Caco-2 (cell line): ENCODE results near the gene FAM3C. TPM values are rescaled to one million over a fixed set of nuclear protein-coding genes. Genes with fewer than 3 reads are reported as not detected.

Experiments used
- BruUV-seq: library from RNA; stranded (reverse); fragments of 400-500 nt; replicated peaks from 2 replicates; lab custom pipeline; 2021; lab: Mats Ljungman, UMichigan
- CTCF ChIA-PET: fragments of 300-600 bp; sonication (Branson Sonifier 250); formaldehyde crosslinking; loops from one replicate; lab custom pipeline; 2022; ENCODE audit warnings: antibody characterized with exemption; lab: Charles Lee
- POLR2A ChIA-PET: fragments of 300-600 bp; sonication (Branson Sonifier 250); formaldehyde crosslinking; loops from one replicate; lab custom pipeline; 2022; ENCODE audit warnings: antibody characterized with exemption; lab: Charles Lee
- DNase-seq, 2 experiments: peaks; one replicate each; pipeline versions ENCODE4 v3.0.0 to v3.0.0-alpha.2; 2020 to 2022
- H3K27me3 ChIP-seq: replicated peaks from 2 replicates; pipeline ENCODE4 v1.6.0; 2011; ENCODE audit warnings: low read length; ENCODE audit not compliant: control insufficient read depth, insufficient read depth
- H3K36me3 ChIP-seq: 2 replicates; pipeline ENCODE4 v1.5.1; 2011; ENCODE audit warnings: low read length; ENCODE audit not compliant: control insufficient read depth, insufficient read depth
- H3K4me1 ChIP-seq: fragments of 250-450 bp; sonication (Bioruptor Pico); 2 replicates; pipeline ENCODE4 v1.5.1; 2020; ENCODE audit warnings: mild to moderate bottlenecking
- H3K4me3 ChIP-seq: 2 replicates; pipeline ENCODE4 v1.5.1; 2011; ENCODE audit warnings: low read depth, mild to moderate bottlenecking, control low read depth, low read length
- H3K9me3 ChIP-seq: fragments of 250-450 bp; sonication (Bioruptor Pico); 2 replicates; pipeline ENCODE4 v1.5.1; 2020; ENCODE audit warnings: mild to moderate bottlenecking, moderate library complexity
- H3K27ac Mint-ChIP-seq: one replicate; pipeline ENCODE4 v1.8.0; 2022; ENCODE audit warnings: mixed read lengths; ENCODE audit not compliant: unreplicated experiment
- H3K27me3 Mint-ChIP-seq: one replicate; pipeline ENCODE4 v1.8.0; 2022; ENCODE audit warnings: mixed read lengths; ENCODE audit not compliant: insufficient read depth, unreplicated experiment
- H3K36me3 Mint-ChIP-seq: one replicate; pipeline ENCODE4 v1.8.0; 2022; ENCODE audit warnings: mild to moderate bottlenecking, mixed read lengths; ENCODE audit not compliant: insufficient read depth, unreplicated experiment
- H3K4me1 Mint-ChIP-seq: one replicate; pipeline ENCODE4 v1.8.0; 2022; ENCODE audit warnings: low read depth, mixed read lengths; ENCODE audit not compliant: unreplicated experiment
- H3K4me3 Mint-ChIP-seq: one replicate; pipeline ENCODE4 v1.8.0; 2022; ENCODE audit warnings: mild to moderate bottlenecking, moderate library complexity, mixed read lengths; ENCODE audit not compliant: unreplicated experiment
- H3K9me3 Mint-ChIP-seq: one replicate; pipeline ENCODE4 v1.8.0; 2022; ENCODE audit warnings: mixed read lengths; ENCODE audit not compliant: unreplicated experiment
- intact Hi-C: fragments of 100-400 bp; cut with micrococcal nuclease; formaldehyde crosslinking; loops from one replicate; pipeline ENCODE4 v1.10.0; 2022; ENCODE audit not compliant: unreplicated experiment
- total RNA-seq: library from RNA; stranded (reverse); gene quantifications from 2 replicates; pipeline ENCODE4 v1.2.3, GENCODE V29; 2022
- TF ChIP-seq, protein P1 (sequence below), 2 experiments: fragments of 200-600 bp in 1 of 2; IDR thresholded peaks; 1 replicate in 1 of 2; 2 replicates in 1 of 2; pipeline versions ENCODE4 v1.5.1 to v1.8.0; 2011 to 2022; ENCODE audit warnings: antibody characterized with exemption in 1 of 2, control low read depth in 1 of 2, inconsistent platforms in 1 of 2, low read depth in 1 of 2, low read length in 1 of 2, mild to moderate bottlenecking in 1 of 2, moderate library complexity in 1 of 2; ENCODE audit not compliant: insufficient read depth in 1 of 2, severe bottlenecking in 1 of 2, unreplicated experiment in 1 of 2

Gene FAM3C
- total RNA-seq, 1 experiment from 2014 or later = 40.5 TPM

DNA sequence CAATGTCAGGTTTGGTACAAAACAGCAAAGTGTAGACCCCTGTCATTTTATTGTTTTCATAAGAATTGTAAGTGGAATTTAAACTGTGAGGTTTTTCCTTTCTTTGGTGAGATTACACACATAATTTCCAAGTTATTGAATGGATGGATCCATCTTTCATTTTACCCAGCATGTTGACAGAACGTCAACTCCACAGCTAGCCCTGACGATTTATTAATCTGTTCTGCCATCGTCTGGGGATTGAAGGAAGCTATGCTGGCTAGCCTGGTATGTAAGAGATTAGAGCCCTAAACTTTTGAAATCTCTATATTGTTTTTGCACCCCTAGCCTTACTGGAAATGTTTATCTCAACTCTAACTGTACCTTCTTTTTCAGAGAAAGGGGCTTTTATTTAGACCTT is 58.7 kb downstream of the FAM3C start:
- Mint-ChIP-seq H3K36me3 (no peaks in the 10 kb centered on the region), H3K4me1 (no peaks in the 10 kb centered on the region), H3K9me3 (no peaks in the 10 kb centered on the region), H3K27me3 (peaks cover 3% of the 10 kb centered on the region), H3K27ac (no peak overlapping the region), H3K4me3 (no peak overlapping the region)
- CTCF ChIA-PET = interaction anchor here (1.5 kb wide), 1 partner anchor 657 kb away, joined by 3 read pairs; no protein-coding TSS in a partner anchor
- TF ChIP-seq, protein P1, sequence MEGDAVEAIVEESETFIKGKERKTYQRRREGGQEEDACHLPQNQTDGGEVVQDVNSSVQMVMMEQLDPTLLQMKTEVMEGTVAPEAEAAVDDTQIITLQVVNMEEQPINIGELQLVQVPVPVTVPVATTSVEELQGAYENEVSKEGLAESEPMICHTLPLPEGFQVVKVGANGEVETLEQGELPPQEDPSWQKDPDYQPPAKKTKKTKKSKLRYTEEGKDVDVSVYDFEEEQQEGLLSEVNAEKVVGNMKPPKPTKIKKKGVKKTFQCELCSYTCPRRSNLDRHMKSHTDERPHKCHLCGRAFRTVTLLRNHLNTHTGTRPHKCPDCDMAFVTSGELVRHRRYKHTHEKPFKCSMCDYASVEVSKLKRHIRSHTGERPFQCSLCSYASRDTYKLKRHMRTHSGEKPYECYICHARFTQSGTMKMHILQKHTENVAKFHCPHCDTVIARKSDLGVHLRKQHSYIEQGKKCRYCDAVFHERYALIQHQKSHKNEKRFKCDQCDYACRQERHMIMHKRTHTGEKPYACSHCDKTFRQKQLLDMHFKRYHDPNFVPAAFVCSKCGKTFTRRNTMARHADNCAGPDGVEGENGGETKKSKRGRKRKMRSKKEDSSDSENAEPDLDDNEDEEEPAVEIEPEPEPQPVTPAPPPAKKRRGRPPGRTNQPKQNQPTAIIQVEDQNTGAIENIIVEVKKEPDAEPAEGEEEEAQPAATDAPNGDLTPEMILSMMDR (IDR thresholded peaks at IDR 0.05; ENCODE audit: insufficient read depth in 1 of 2, low read depth in 1 of 2, low read length in 1 of 2, severe bottlenecking in 1 of 2, unreplicated experiment in 1 of 2) = peak in 1 of 2 experiments; percentile 2
- intact Hi-C loops = no loop called here
- Histone ChIP-seq H3K36me3 (no peaks in the 10 kb centered on the region), H3K27me3 (no peaks in the 10 kb centered on the region; the same call in 1 of the 2 replicates), H3K9me3 (no peaks in the 10 kb centered on the region), H3K4me3 (no peak overlapping the region), H3K4me1 (no peaks in the 10 kb centered on the region)
- DNase-seq = no peak
- BruUV-seq = no TSS peak
- POLR2A ChIA-PET = no interaction called here

DNA sequence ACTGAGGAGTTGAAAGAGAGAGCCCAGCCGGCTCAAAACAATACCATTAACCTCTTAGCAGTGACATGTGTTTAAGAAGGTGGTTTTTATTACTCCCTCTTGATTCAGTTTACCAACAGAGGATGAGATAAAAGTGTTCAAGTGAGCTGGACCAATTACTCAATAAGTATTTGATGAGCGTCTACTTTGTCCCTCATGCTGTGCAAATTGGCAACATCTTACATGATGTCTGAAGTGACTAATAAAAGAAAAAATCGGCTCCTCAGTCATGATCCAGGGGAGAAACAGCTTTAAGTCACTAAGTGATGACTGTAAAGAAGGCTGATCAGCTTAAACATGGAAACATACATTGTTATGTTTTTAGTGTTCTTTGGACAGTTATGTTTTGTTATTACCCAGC is 59.5 kb downstream of the FAM3C start:
- H3K27me3 ChIP-seq = no peaks in the 10 kb centered on the region; the same call in 1 of the 2 replicates
- H3K4me1 ChIP-seq = no peaks in the 10 kb centered on the region
- Mint-ChIP-seq H3K27me3 (peaks cover 5% of the 10 kb centered on the region), H3K27ac (no peak overlapping the region), H3K4me3 (no peak overlapping the region), H3K9me3 (no peaks in the 10 kb centered on the region), H3K4me1 (no peaks in the 10 kb centered on the region), H3K36me3 (no peaks in the 10 kb centered on the region)
- no peaks in the 10 kb centered on the region for H3K9me3 ChIP-seq
- no TSS peak for BruUV-seq
- intact Hi-C loops = no loop called here
- ChIA-PET CTCF (interaction anchor here (1.5 kb wide), 1 partner anchor 658 kb away, joined by 3 read pairs; no protein-coding TSS in a partner anchor), POLR2A (no interaction called here)
- DNase-seq = no peak
- no peak overlapping the region for H3K4me3 ChIP-seq
- no peaks in the 10 kb centered on the region for H3K36me3 ChIP-seq
- TF ChIP-seq, protein P1 (IDR thresholded peaks at IDR 0.05; ENCODE audit: insufficient read depth in 1 of 2, low read depth in 1 of 2, low read length in 1 of 2, severe bottlenecking in 1 of 2, unreplicated experiment in 1 of 2) = no peak

DNA sequence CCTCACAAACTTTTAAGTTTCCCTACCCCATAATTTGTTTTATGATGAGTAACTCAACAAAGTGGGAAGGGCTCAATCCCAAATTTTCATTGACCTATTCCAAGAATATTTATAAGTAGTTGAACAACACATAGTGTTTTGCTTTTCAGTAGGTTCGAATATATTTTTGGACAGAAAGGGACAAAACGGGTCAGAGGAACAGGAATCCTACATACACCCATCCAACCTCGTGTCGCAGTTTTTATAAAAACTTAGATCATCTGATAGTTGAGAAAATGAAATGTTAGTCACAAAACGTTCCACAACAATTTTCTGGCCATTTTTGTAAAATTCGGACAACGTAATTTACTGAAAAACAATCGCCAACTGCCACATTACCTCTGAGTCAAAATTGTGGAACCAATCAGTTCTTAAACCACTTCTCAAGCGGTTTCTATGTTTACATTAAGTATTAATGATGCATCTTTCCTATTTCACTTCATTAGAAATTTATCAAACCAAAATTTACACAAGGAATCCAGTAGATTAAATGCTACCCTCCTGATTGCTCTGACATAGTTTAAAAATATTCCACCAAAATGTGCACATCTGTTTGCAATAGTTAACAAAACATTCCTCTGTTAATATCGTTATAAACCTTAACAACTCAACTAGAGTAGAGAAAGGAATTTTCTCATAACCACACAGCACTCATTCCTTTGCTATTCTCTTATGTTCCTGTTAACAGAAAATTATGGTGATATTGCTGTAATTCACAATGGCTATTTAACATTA is 61.0 kb downstream of the FAM3C start:
- no TSS peak for BruUV-seq
- CTCF ChIA-PET = no interaction called here
- H3K9me3 Mint-ChIP-seq = no peaks in the 10 kb centered on the region

More for the DNA sequence above, 61.0 kb downstream of the FAM3C start:
- no peaks in the 10 kb centered on the region for H3K36me3 Mint-ChIP-seq
- POLR2A ChIA-PET = no interaction called here
- no peak overlapping the region for H3K4me3 Mint-ChIP-seq
- H3K4me1 Mint-ChIP-seq = peaks cover 5% of the 10 kb centered on the region
- no peak overlapping the region for H3K27ac Mint-ChIP-seq
- H3K36me3 ChIP-seq = no peaks in the 10 kb centered on the region
- no peaks in the 10 kb centered on the region for H3K9me3 ChIP-seq
- TF ChIP-seq, protein P1 (IDR thresholded peaks at IDR 0.05; ENCODE audit: insufficient read depth in 1 of 2, low read depth in 1 of 2, low read length in 1 of 2, severe bottlenecking in 1 of 2, unreplicated experiment in 1 of 2) = no peak
- H3K4me3 ChIP-seq = no peak overlapping the region
- H3K4me1 ChIP-seq = 0 out of 2 replicates have a peak, but pooled peaks cover 2% of the 10 kb centered on the region
- intact Hi-C loops = no loop called here
- DNase-seq = no peak
- H3K27me3 ChIP-seq = no peaks in the 10 kb centered on the region; the same call in 1 of the 2 replicates
- peaks cover 12% of the 10 kb centered on the region for H3K27me3 Mint-ChIP-seq
